K562 (cell line): ENCODE measurements around the gene IRAK2. TPM values are rescaled to one million over a fixed set of nuclear protein-coding genes. Genes with fewer than 3 reads are reported as not detected.

Experiments used
- CHAMP1 ChIP-seq: fragments of 450-650 bp; IDR thresholded peaks from 2 replicates; pipeline ENCODE4 v1.6.1; 2016; ENCODE audit warnings: mild to moderate bottlenecking
- CHD4 ChIP-seq: fragments of 200-600 bp; sonication (generic); IDR thresholded peaks from 3 replicates; pipeline ENCODE4 v1.6.1; 2012; ENCODE audit warnings: low read depth, mild to moderate bottlenecking, mixed read lengths, low read length, inconsistent platforms; ENCODE audit not compliant: insufficient read depth, insufficient replicate concordance, poor library complexity, severe bottlenecking
- GTF2B ChIP-seq: IDR thresholded peaks from 2 replicates; pipeline ENCODE4 v1.6.1; 2011; ENCODE audit not compliant: insufficient read length; ENCODE audit errors: extremely low read depth
- HBP1 ChIP-seq: fragments of 450-650 bp; formaldehyde crosslinking; IDR thresholded peaks from 2 replicates; pipeline ENCODE4 v1.4.0; 2022; ENCODE audit warnings: missing genetic modification characterization
- MXD1 ChIP-seq: fragments of 250-450 bp; sonication (Bioruptor Pico); IDR thresholded peaks from 2 replicates; pipeline ENCODE4 v1.8.0; 2021; ENCODE audit warnings: borderline replicate concordance, mild to moderate bottlenecking, moderate library complexity; ENCODE audit not compliant: poor library complexity, severe bottlenecking
- PBX2 ChIP-seq, 2 experiments: IDR thresholded peaks in 1 of 2; conservative IDR thresholded peaks in 1 of 2; 2 replicates each; pipeline ENCODE4 v1.6.1; 2016; ENCODE audit warnings: low read depth in 2 of 2, mild to moderate bottlenecking in 1 of 2, missing compliant biosample characterization in 1 of 2, missing genetic modification characterization in 1 of 2, moderate library complexity in 1 of 2
- PRMT5 ChIP-seq: sonication (generic); formaldehyde crosslinking; IDR thresholded peaks from 2 replicates; pipeline ENCODE4 v1.5.0; 2020; ENCODE audit warnings: missing genetic modification reagents
- SREBF1 ChIP-seq: fragments of 150-350 bp; IDR thresholded peaks from 2 replicates; pipeline ENCODE4 v1.6.1; 2014; ENCODE audit warnings: antibody characterized with exemption, low read depth, low read length, borderline replicate concordance
- THAP7 ChIP-seq: fragments of 250-450 bp; sonication (Bioruptor Pico); IDR thresholded peaks from 2 replicates; pipeline ENCODE4 v1.5.0; 2021
- ZFX ChIP-seq: sonication (generic); formaldehyde crosslinking; IDR thresholded peaks from 2 replicates; pipeline ENCODE4 v1.8.0; 2022; ENCODE audit warnings: mild to moderate bottlenecking, missing genetic modification reagents, moderate library complexity
- ZHX1 ChIP-seq: fragments of 150-350 bp; conservative IDR thresholded peaks from 2 replicates; pipeline ENCODE4 v1.6.1; 2014; ENCODE audit warnings: low read length
- ZNF24 ChIP-seq: fragments of 450-650 bp; IDR thresholded peaks from 2 replicates; pipeline ENCODE4 v1.6.1; 2016
- polyA plus RNA-seq, 8 experiments: library from polyadenylated mRNA; depleted of rRNA in 4 of 8; stranded (reverse) in 5 of 8; unstranded in 3 of 8; fragments of >200 nt; fragmentation: Nextera tagmentation in 2 of 8; fragmentation: Illumina TruSeq in 1 of 8; extraction: Ambion mirVana in 2 of 8; extraction: Trizol in 1 of 8; gene quantifications; 2 replicates each; pipeline versions ENCODE4 v1.2.1 to v1.2.3, GENCODE V29; 2011 to 2014; ENCODE audit warnings: inconsistent platforms in 1 of 8, missing spikeins in 1 of 8
- total RNA-seq, 7 experiments: library from RNA; depleted of rRNA in 6 of 7; stranded (reverse); fragments of >200 nt in 6 of 7; fragmentation: Illumina TruSeq in 2 of 7; extraction: Trizol in 2 of 7; gene quantifications; 2 replicates each; pipeline versions ENCODE4 v1.2.1 to v1.2.3, GENCODE V29; 2011 to 2021; ENCODE audit warnings: low replicate concordance in 1 of 7

IRAK2 gene
- total and polyA plus RNA-seq, 9 of the 15 experiments (the other 6 are each of a cell fraction or from before 2014, with no cell fraction given) = 0.42 to 4.4 (median 2.7) TPM

- TF ChIP-seq CHAMP1 (no peak), HBP1 (CRISPR knock-in tag) (no peak), PBX2 (CRISPR knock-in tag; IDR thresholded peaks at IDR 0.05; ENCODE audit: low read depth) (no peak), PBX2 (tag; conservative IDR thresholded peaks at IDR 0.05; ENCODE audit: low read depth) (no peak), CHD4 (no peak), SREBF1 (no peak), THAP7 (CRISPR knock-in tag) (no peak), PRMT5 (no peak), ZHX1 (no peak), ZNF24 (no peak), ZFX (no peak), MXD1 (CRISPR knock-in tag) (no peak), GTF2B (no peak)
Observed at GRCh38 chr3:10277115-10277625, 112.5 kb downstream of the IRAK2 start (continued).
